K562 (cell line): Measurements from ENCODE around the gene OSGEP. TPM values are rescaled to one million over a fixed set of nuclear protein-coding genes. Genes with fewer than 3 reads are reported as not detected.

Experiments used
- ARID1B ChIP-seq: fragments of 450-650 bp; IDR thresholded peaks from 2 replicates; pipeline ENCODE4 v1.6.1; 2016; ENCODE audit warnings: antibody characterized with exemption, mild to moderate bottlenecking, inconsistent platforms
- ARNT ChIP-seq, 2 experiments: fragments of 450-650 bp; IDR thresholded peaks; 2 replicates each; pipeline ENCODE4 v1.6.1; 2016; ENCODE audit warnings: mild to moderate bottlenecking in 1 of 2
- ATF6 ChIP-seq: sonication (generic); formaldehyde crosslinking; IDR thresholded peaks from 2 replicates; pipeline ENCODE4 v1.4.0; 2020; ENCODE audit warnings: mild to moderate bottlenecking, missing genetic modification reagents
- CBFA2T2 ChIP-seq: fragments of 450-650 bp; conservative IDR thresholded peaks from 2 replicates; pipeline ENCODE4 v1.6.1; 2017; ENCODE audit warnings: mild to moderate bottlenecking
- CGGBP1 ChIP-seq: fragments of 250-450 bp; sonication (Bioruptor Pico); IDR thresholded peaks from 2 replicates; pipeline ENCODE4 v1.9.0; 2021; ENCODE audit warnings: mild to moderate bottlenecking
- CREB5 ChIP-seq: fragments of 250-450 bp; sonication (Bioruptor Pico); IDR thresholded peaks from 2 replicates; pipeline ENCODE4 v1.5.0; 2020; ENCODE audit warnings: mild to moderate bottlenecking
- CXXC5 ChIP-seq: fragments of 250-450 bp; sonication (Bioruptor Pico); IDR thresholded peaks from 2 replicates; pipeline ENCODE4 v1.8.0; 2022; ENCODE audit warnings: inconsistent platforms, mild to moderate bottlenecking, moderate library complexity
- DNMT1 ChIP-seq: fragments of 450-650 bp; IDR thresholded peaks from 2 replicates; pipeline ENCODE4 v1.6.1; 2016; ENCODE audit warnings: antibody characterized with exemption, mild to moderate bottlenecking
- ETS2 ChIP-seq: IDR thresholded peaks from 2 replicates; pipeline ENCODE4 v1.6.1; 2016; ENCODE audit warnings: borderline replicate concordance, missing genetic modification characterization, mild to moderate bottlenecking, moderate library complexity, missing compliant biosample characterization; ENCODE audit not compliant: poor library complexity, severe bottlenecking
- EZH2 ChIP-seq: IDR thresholded peaks from 2 replicates; pipeline ENCODE4 v1.6.1; 2012; ENCODE audit warnings: low read depth, mild to moderate bottlenecking, inconsistent platforms, low read length, borderline replicate concordance
- HDAC3 ChIP-seq: fragments of 450-650 bp; IDR thresholded peaks from 2 replicates; pipeline ENCODE4 v1.6.1; 2018; ENCODE audit warnings: borderline replicate concordance, mild to moderate bottlenecking, moderate library complexity; ENCODE audit not compliant: partially characterized antibody
- RREB1 ChIP-seq: fragments of 250-450 bp; sonication (Bioruptor Pico); IDR thresholded peaks from 2 replicates; pipeline ENCODE4 v1.4.0; 2020
- SAP30 ChIP-seq: fragments of 200-600 bp; sonication (generic); IDR thresholded peaks from 2 replicates; pipeline ENCODE4 v1.6.1; 2012; ENCODE audit warnings: borderline replicate concordance, low read depth, mild to moderate bottlenecking, moderate library complexity, low read length, control low read depth, inconsistent platforms; ENCODE audit not compliant: insufficient read depth, poor library complexity, severe bottlenecking
- TARDBP ChIP-seq: fragments of 450-650 bp; IDR thresholded peaks from 2 replicates; pipeline ENCODE4 v1.6.1; 2016
- ZKSCAN1 ChIP-seq: fragments of 150-350 bp; IDR thresholded peaks from 2 replicates; pipeline ENCODE4 v1.6.1; 2016; ENCODE audit warnings: low read depth, low read length
- ZNF253 ChIP-seq: fragments of 250-450 bp; sonication (Bioruptor Pico); conservative IDR thresholded peaks from 2 replicates; pipeline ENCODE4 v1.6.1; 2021; ENCODE audit warnings: mild to moderate bottlenecking
- polyA plus RNA-seq, 8 experiments: library from polyadenylated mRNA; depleted of rRNA in 4 of 8; stranded (reverse) in 5 of 8; unstranded in 3 of 8; fragments of >200 nt; fragmentation: Nextera tagmentation in 2 of 8; fragmentation: Illumina TruSeq in 1 of 8; extraction: Ambion mirVana in 2 of 8; extraction: Trizol in 1 of 8; gene quantifications; 2 replicates each; pipeline versions ENCODE4 v1.2.1 to v1.2.3, GENCODE V29; 2011 to 2014; ENCODE audit warnings: inconsistent platforms in 1 of 8, missing spikeins in 1 of 8
- total RNA-seq, 7 experiments: library from RNA; depleted of rRNA in 6 of 7; stranded (reverse); fragments of >200 nt in 6 of 7; fragmentation: Illumina TruSeq in 2 of 7; extraction: Trizol in 2 of 7; gene quantifications; 2 replicates each; pipeline versions ENCODE4 v1.2.1 to v1.2.3, GENCODE V29; 2011 to 2021; ENCODE audit warnings: low replicate concordance in 1 of 7
- TF ChIP-seq, protein P1 (sequence below): sonication (generic); formaldehyde crosslinking; IDR thresholded peaks from 2 replicates; pipeline ENCODE4 v1.5.0; 2020; ENCODE audit warnings: missing genetic modification reagents

OSGEP gene
- total and polyA plus RNA-seq, 9 of the 15 experiments (the other 6 are each of a cell fraction or from before 2014, with no cell fraction given), result 32.1 to 59.2 (median 44.1) TPM

- TF ChIP-seq ATF6 (CRISPR knock-in tag) (no peak), CBFA2T2 (peak; percentile 58), ARNT (IDR thresholded peaks at IDR 0.05) (no peak), EZH2 (no peak), DNMT1 (no peak), TARDBP (no peak), ARID1B (peak; percentile 67), ZKSCAN1 (no peak), RREB1 (CRISPR knock-in tag) (no peak), CXXC5 (no peak), ETS2 (tag) (no peak), CGGBP1 (CRISPR knock-in tag) (no peak), HDAC3 (no peak), ZNF253 (CRISPR knock-in tag) (no peak), SAP30 (no peak), CREB5 (CRISPR knock-in tag) (no peak)
- TF ChIP-seq, protein P1, sequence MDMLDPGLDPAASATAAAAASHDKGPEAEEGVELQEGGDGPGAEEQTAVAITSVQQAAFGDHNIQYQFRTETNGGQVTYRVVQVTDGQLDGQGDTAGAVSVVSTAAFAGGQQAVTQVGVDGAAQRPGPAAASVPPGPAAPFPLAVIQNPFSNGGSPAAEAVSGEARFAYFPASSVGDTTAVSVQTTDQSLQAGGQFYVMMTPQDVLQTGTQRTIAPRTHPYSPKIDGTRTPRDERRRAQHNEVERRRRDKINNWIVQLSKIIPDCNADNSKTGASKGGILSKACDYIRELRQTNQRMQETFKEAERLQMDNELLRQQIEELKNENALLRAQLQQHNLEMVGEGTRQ (CRISPR knock-in tag), result no peak
Observed at GRCh38 chr14:20486684-20487395, 32.2 kb upstream of the OSGEP start (continued).
